Midbrain (tissue), 1 donor: ENCODE data around the gene SMU1.
A peak's percentile ranks its signal among the peaks of the same experiment; 100 is the strongest.

Experiments
- DNase-seq: peaks from one replicate; lab custom pipeline; 2025; lab: John Stamatoyannopoulos, UW

SMU1 gene

DNA sequence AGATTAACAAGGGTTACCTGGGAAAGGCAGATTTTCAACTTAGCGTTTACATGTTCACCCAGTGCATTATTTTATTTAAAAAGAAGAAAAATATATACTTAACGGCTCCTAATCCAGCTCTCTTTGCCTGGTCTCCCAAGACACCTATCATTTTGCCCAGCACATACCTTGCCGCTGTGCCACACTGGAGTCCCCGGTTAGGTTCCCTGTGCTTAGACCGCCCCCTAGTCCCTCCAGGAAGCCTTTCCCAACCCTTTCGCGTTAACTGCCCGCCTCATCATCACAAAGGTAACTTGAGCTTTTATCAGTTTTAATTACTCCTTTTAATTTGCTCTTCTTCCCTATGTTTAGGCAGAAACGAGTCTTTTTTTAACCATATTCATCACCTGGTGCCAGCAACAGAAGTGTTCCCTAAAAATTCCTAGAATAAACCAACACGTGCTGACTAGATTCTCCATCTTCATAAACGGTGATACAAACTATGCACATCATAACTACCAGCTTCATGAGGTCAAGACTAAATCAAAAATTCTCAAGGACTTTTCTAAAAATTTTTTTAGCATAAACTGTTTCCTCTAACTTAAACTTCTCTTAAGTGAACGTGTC lies 31.7 kb downstream of the SMU1 start:
- DNase-seq: no peak

DNA sequence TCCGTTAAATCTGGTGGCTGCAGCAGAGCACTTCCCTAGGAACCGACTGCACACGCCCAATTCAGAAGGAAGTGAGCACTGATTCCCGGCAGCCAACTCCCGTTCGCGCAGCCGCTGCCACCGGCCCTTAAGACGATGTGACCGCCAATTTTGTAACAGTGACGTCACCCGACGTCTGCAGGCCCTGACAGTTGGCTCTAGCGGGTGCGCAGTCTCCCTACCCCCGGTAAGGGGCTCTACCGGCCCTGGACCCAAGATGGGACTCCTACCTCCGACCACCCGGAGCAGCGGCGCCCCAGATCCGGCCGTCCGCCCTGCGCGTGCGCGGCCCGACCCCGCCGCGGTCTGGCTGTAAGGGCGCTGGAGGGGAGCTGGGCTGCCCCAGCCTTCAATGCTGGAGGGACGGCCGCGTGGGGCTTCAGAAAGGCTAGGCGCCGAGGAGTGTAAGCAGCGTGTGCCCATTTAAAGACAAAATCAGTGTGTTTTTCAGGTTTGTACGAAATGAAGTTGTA lies 32.3 kb downstream of the SMU1 start:
- DNase-seq: peak; percentile 64

DNA sequence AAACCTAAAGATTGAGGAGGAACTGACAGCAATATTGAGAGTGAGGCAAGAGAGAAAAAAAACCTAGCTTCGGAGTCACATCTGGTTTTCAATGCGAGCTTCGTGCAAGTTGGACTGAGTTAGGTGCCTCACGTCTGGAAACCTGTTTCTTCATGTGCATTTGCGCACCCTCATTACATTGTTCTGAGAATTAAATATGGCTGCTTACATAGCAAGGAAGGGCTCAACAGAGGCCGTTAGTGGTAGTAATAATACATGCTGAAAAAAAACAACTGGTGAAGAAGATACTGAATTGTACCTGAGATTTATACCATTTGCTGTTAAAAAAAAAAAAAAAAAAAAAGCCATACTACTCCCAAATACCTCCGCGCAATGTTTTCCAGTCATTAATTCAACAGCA lies 32.8 kb downstream of the SMU1 start:
- no peak for DNase-seq

DNA sequence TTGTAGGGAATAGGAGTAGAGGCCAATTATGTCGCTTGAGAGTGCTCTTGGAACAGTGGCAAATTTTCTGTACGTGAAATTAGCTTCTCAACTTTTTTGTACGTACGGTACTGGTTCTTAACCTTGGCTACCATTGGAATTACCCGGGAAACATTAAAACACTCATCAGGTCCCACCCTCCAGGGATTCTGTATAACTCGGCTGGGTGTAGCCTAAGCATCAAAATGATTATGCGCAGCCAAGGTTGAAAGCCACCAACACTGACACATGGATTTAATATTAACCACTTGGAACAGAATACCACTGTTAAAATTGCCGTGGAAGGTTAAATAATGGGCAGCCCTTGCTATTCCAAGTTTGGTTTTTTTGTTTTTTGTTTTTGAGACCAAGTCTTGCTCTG lies 34.0 kb downstream of the SMU1 start:
- DNase-seq: no peak

DNA sequence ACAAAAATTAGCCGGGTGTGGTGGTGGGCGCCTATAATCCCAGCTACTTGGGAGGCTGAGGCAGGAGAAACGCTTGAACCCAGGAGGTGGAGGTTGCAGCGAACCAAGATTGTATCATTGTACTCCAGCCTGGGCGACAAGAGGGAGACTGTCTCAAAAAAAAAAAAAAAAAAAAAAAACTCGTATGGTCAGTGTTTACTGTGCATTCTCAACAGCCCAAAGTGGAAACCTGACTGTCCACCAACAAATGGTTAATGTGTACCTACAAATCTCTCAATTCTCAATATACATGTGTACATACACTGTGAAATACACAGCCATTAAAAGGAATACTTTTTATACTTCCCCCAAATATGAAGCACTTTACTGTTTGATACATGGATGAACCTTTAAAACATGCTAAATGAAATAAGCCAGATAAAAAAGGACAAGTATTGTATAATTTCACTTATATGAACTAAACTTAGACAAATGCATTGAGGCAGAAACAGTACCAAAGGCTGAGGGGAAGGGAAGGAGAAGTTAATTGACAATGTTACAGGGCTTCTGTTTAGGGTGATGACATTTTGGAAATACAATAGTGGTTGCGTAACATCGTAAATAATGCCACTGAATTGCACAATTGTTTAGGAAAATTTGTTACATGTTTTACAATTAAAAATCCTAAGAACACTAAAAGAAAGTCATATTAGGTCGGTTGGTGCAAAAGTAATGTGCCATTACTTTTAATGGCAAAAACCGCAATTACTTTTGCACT lies 34.9 kb downstream of the SMU1 start:
- no peak for DNase-seq

DNA sequence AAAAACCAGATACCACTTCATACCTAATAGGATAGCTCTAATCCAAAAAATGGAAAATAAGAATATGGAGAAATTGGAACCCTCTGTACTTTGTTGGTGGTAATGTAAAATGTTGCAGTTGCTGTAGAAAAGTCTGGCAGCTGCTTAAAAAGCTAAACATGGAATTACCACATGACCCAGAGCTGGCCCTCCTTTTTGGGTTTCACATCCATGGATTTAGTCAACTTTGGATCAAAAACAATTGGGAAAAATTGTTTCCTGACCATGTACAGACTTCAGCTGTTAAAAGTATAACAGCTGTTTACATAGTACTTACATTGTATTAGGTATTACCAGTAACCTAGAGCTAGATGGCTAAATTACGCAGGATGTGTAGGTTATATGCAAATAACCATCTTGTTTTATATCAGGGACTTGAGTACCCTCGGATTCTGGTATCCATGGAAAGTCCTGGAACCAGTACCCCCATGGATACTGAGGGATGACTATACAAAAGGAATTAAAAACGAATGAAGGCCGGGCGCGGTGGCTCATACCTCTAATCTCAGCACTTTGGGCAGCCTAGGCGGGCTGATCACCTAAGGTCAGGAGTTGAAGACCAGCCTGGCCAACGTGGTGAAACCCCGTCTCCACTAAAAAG lies 35.6 kb downstream of the SMU1 start:
- DNase-seq: no peak

DNA sequence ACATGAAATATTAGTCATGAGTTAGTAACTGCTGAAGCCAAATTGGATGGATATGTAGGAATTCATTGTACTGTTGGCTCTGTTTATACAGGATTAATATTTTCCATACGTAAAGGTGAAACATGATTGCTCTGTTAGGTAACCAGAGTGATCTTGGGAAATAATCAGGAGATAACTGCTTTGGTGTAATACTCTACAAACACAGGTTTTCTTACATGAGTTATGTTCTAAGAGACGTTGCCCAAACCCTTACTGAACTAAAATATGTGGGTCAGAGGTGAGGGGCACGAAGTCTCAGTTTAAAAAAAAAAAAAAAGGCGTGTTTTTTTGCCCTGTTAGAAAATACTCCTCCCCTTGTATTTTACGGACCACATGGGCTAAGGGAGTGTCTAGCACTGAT lies 43.6 kb downstream of the SMU1 start:
- DNase-seq: no peak

DNA sequence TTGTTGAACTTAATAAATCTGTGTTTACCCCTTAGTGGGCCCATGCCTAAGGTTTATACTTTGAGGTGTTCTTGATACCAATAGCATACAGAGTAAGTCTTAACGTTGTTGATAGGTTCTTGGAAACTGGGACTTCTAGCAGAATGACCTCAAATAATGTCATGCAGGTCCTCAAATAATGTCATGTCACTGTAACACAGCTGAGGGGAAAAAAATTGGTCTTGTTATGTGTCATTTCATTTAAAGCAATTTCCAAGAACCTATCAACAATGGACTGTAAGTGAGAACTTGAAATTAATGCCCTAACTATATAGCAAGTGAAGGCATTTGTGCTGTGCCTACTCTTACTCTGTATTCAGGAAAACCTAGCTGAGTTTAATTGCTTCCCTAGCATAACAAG lies 44.2 kb downstream of the SMU1 start:
- DNase-seq: no peak

DNA sequence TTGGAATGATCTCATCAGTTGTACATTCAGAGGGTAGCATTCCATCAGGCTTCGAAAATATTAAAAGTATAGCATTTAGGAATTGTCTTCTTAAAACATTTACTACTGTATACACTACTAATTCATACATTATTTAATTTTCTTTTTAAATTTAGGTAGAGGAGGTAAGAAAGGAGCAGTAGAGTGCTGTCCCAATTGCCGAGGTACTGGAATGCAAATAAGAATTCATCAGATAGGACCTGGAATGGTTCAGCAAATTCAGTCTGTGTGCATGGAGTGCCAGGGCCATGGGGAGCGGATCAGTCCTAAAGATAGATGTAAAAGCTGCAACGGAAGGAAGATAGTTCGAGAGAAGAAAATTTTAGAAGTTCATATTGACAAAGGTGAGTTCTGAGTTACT lies 46.2 kb downstream of the SMU1 start:
- DNase-seq: no peak

DNA sequence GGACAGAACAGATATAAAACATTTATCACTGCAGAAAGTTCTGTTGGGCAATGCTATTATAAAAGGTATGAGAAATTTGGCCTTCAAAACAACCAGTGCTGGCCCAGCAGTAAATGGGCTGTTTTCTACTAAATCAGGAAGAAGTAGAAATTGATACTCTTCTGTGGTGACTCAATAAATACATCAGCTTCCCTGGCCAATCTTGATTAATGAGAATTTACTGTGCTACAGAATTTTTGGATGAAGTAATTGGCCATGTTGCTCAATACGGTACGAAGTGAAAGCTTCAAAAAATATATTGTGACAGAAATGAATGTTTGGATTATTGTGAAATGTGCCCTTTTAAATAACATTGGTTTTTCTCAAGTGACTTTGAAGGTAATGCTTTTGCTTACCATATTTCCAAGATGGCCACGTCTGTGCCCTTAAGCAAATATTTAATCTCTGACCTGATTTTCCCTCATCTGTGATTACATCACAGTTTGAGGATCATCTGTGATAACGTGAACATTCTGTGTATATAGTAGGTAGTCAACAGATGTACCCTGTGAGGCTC lies 47.2 kb downstream of the SMU1 start:
- no peak for DNase-seq

DNA sequence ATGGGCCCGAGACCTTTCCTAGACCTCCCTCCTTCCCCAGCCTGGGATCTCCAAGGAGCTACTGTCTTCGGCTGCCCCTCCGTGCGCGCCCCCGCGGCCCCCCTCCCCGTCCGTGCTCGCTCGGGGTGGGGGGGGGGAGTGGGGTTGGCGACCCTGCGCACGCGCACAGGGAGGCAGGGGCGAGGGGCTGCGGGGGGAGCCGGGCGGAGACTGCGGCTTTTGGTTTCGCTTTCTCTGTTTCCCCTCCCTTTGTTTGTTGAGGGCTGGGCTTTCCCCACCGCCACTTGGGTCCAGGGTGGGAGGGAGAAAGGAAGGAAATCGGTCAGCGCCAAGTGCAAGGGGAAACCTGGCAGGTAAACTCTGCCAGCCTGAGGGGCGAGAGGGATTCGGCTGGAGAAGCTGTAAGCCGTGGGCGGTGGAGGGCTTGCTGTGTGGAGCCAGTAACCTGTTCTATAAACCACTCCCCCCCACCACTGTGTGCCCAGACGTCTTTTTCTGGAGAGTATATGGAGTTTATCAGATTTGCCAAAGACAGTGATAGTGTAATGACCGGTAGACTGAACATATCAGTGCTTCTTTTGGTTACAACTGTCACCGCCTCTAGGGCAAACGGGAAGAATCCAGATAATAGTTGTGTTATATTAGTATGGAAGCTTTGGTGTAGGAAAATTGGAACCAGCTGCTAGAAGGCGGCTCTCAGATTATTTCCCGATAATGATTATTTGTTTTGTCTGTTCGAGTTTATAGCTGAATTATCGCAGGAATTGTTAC lies 50.7 kb downstream of the SMU1 start:
- DNase-seq: peak; percentile 67

DNA sequence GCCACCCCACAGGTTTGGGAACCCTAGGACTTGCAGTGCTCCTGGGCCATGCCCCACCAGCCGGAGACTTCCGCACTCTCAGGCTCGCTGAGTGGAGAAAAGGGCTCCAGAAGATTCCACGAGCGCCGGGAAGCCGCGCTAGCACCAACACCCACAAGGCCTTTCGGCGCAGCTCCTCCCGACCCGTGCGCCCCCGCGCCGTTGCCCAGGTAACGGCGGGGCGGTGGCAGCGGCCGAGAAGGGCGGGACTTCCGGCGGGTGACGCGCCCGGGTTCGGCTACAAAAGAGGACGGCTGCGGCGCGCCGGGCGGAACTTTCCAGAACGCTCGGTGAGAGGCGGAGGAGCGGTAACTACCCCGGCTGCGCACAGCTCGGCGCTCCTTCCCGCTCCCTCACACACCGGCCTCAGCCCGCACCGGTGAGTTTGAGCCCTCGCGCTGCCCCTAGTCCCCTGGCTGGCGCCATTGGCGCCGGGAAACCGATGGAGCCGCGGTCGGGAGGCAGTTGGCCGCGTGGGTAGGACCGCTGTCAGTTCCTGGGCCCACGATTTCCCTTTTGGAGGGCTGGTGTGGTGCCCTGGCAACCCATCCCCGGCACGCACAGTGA lies 51.4 kb downstream of the SMU1 start, which contains the start of gene DNAJA1:
Gene DNAJA1, plus strand, starts transcription at position 308 of the 606 bp plus-strand sequence. CDS start 1,212 bp downstream, outside the sequence.
- DNase-seq: peak; percentile 97

DNA sequence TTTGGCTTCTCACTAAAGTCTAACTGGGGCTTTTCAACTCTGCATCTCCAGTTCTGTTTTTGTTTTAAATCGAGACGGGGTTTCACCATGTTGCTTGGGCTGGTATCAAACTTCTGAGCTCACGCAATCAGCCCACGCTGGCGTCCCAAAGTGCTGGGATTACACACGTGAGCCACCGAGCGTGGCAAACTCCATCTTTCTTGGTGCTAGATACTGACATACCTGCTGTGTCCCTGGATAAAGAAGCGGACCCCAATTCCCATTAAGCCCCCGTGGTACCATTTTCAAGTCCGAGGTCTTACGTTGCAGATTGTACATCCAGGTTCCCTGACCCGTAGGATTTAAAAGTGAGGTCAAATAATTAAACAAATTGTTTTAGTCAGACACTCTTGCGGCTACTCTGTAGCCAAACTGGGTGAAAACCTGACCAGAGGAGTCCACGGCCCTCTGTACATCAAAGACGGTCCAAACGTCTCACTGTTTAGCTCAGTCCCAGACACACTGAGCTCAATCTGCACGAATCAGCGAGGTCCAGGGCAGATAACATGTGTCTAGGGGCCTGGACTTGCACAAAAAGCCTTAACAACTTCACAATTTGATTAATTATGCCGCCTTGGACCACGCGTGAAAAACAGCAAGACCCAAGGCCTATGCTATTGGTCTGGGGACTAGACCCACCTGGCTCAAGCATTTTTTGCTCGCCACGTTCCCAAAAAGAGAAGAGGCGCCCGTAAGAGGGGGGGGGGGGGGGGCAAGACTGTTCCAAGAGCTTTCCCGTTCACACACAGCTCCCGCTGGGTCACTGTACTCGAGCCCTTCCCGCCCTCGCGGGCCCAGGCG lies 52.1 kb downstream of the SMU1 start:
- no peak for DNase-seq

DNA sequence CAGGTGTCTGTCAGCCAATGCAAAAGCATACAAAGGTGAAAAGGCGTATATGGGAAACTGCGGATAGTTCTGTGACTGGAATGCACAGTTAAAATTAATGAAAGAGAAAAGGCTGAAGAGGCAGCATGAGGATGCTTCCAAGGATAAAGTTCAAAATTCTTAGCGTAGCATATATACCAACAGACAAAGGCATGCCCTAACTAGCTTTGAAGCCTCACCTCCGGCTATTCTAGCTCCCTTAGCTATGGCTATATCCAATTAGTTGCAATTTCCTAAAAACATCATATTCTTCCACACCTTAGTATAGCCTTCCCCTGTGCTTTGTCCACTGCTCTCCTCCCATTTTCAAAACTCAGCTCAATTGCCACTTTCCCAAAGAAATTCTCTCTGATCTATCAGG lies 52.8 kb downstream of the SMU1 start:
- DNase-seq: no peak

DNA sequence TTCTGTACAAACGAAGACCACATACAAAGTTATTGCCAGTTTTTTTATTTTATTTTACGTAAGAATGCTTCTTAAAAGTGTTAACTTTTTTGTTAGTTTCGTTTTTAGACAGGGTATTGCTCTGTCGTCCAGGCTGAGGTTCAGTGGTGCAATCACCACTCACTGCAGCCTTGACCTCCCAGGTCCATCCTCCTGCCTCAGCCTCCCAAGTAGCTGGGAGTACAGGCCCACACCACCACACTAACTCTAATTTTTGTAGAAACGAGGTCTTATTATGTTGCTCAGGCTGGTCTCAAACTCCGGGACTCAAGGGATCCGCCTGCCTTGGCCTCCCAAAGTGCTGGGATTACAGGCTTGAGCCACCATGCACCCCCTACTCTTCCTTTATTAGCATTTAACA lies 53.7 kb downstream of the SMU1 start:
- DNase-seq: no peak

DNA sequence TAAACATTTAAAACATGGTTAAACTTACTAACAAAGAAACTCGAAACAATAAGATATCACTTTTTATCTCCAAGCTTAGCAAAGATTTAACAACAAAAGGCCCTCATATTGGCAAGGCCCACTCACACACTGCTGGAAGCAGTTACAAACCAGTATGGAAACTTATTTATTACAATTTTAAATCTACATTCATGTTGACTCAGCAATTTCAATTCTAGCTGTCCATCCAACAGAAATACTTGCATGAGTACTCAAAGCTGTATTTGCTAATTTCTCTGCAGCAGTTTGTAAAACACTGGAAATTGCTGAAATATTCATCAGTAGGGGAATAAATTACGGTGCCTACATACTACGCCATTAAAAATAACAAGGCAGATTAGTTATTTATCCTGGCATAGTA lies 54.2 kb downstream of the SMU1 start:
- no peak for DNase-seq

DNA sequence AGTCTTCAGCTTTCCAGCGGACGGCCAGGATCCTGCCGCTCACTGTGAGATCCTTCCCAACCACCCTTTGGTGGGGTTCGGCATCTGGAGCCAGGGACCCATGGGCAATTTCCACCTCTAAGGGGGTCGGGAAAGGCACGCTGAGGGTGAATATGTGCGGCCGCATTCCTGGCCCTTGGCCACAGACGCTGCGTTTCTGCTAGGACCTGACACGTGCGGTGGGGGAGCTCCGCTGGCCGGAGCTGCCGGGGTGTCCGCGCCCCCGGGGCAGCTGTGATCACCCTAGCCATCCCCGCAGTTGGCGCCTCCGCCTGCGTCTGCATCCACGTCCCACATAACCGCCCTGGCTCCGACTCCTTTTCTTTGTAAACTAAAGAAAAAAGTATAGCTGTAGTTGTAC lies 56.7 kb downstream of the SMU1 start:
- no peak for DNase-seq

DNA sequence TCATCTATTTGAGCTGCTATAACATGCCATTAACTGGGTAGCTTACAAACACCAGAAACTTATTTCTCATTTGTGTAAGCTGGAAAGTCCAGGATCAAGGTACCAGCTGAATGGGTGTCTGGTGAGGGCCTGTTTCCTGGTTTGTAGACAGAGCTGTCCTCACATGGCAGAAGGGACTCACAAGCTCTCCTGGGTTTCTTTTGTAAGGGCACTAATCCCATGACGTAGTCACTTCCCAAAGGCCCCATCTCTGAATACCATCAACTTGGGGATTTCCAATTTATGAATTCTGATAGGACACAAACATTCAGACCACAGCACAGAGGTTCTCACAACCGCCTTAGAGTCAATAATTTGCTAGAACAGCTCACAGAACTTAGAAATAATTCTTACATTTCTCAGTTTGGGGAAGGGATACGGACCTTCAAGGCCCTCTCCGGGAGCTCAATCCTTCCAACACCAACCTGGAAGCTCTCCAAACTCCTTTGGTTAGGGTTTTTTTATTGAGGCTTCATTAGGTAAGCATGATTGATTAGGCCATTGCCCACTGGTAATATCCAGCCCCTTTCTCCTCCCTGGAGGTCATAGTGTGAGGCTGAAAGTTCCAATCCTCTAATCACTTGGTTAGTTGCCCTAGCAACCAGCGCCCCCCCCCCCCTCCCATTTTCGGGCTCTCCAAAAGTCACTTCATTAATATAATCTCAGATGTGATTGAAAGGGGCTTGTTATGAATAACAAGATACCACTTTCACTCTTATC lies 59.0 kb downstream of the SMU1 start:
- DNase-seq: no peak

DNA sequence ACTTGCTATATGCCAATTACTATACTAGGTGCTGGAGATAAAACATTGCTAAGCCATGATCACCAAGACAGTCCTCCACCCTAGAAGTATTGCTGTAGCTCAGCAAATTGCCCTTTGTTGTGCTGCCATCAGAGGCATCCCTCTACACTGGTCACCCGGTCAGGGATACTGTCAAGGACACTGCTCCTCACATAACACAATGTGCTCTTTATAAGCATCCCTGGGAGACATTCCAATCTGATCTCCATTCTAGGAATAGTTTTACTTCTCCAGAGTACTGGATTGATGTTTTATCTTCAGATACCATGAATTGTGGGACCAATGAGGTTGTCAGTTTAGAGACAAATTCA lies 61.8 kb downstream of the SMU1 start:
- no peak for DNase-seq
